Measurements from ENCODE around the gene CYP17A1.
"Not testable (repeated sequence)": the region's sequence is repeated elsewhere in the genome, so short reads cannot be mapped to it uniquely, and the experiment has no call there.

CYP17A1 gene

DNA sequence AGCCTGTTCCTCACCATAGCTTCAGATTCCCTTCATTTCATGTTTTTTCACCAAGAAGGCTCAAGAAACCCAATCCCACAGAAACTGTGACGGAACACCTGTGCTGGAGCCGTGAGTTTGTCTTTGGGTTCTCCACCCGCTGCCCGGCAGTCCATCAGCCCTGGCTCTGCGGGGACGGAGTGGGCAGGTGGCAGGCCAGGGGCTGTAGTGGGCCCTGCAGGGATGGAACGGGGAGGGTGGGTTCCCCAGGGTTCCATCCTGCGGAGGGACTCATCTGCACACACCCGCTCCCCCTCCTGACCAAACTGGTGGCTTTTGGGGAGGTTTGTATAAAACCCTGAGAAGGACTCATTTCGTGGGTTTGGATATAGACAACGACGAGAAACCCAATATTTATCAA lies 15.0 kb downstream of the CYP17A1 start:
- DNase-seq (ENCODE audit: insufficient read length, low spot score) (no peak), FAIRE-seq (no peak)
- no peak for TF ChIP-seq POLR2A (IDR thresholded peaks at IDR 0.05; ENCODE audit: low read depth, low read length)

GRCh38 chr10:102820008-102820407 lies 17.2 kb downstream of the CYP17A1 start:
- not testable (repeated sequence) for FAIRE-seq; DNase-seq (ENCODE audit: insufficient read length, low spot score)

DNA sequence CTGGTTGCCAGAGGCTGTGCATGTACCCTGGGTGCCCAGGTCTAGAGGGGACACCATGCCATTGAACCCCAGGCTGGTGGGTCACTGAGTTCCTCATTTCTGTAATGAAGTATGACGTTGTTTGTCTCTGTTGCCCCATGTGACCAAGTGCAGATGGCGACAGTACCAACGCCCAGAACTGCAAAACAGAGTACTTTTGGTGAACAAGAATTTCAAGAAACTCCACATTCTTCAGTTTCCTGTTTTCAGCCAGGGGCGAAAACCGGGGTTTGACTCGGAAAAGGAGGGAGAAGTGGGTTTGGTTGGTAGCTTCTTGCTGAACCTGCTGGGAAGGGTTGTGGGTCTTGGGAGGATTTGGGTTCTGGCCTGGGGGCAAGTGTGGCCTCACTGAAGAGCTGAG lies 18.2 kb downstream of the CYP17A1 start:
- FAIRE-seq (no peak), DNase-seq (ENCODE audit: insufficient read length, low spot score) (no peak)
- no peak for TF ChIP-seq POLR2A (IDR thresholded peaks at IDR 0.05; ENCODE audit: low read depth, low read length)

GRCh38 chr10:102817175-102817574 lies 20.0 kb downstream of the CYP17A1 start:
- DNase-seq (ENCODE audit: insufficient read length, low spot score) (no peak), FAIRE-seq (no peak)
- no peak for TF ChIP-seq POLR2A (IDR thresholded peaks at IDR 0.05; ENCODE audit: low read depth, low read length)

DNA sequence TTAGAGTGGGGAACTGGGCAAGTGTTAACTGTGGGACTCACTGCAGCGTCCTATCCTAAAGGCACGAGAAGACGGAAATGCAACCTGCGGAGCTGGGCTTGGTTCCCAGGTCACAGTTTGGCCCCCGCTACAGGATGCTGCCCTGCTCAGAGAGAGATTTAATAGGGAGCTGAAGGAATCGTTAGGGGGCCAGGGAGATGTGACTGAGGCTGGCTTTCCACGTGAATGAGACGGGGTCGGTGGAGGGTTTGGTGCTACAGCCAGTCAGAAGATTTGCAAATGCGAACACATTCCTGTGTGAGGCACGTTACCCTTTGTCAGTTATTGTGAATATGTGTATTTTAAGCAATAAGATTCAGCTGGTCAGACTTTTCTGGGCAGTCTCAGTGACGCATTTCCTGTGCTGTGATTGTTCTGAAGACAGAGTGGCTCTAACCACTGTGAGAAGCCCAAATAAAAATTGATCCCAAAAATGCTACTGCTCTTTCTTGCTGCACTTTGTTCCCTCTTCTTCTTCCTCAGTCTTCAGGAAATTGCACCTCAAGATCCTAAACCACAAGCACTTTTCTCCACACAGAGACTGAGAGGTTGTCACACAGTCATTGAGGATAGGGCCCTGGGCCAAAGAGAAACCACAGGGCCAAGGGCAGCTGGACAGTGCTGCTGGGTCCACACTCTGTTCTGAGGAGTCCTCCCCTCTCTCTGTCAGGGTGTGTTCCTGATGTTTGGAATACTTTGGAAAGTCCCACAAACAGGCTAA lies 21.2 kb downstream of the CYP17A1 start:
- DNase-seq (ENCODE audit: insufficient read length, low spot score) (peak; percentile 21), FAIRE-seq (no peak)

GRCh38 chr10:102814873-102815661 lies 22.1 kb downstream of the CYP17A1 start:
- DNase-seq (ENCODE audit: insufficient read length, low spot score) (no peak), FAIRE-seq (no peak)
- no peak for TF ChIP-seq POLR2A (IDR thresholded peaks at IDR 0.05; ENCODE audit: low read depth, low read length)

More for the DNA sequence above, 21.2 kb downstream of the CYP17A1 start:
- no peak for TF ChIP-seq POLR2A (IDR thresholded peaks at IDR 0.05; ENCODE audit: low read depth, low read length)

- no peak for FAIRE-seq
- TF ChIP-seq POLR2A (IDR thresholded peaks at IDR 0.05; ENCODE audit: low read depth, low read length): no peak
- no peak for DNase-seq (ENCODE audit: insufficient read length, low spot score)
These were observed 22.8 kb downstream of the CYP17A1 start for GRCh38 chr10:102814453-102814871.

DNA sequence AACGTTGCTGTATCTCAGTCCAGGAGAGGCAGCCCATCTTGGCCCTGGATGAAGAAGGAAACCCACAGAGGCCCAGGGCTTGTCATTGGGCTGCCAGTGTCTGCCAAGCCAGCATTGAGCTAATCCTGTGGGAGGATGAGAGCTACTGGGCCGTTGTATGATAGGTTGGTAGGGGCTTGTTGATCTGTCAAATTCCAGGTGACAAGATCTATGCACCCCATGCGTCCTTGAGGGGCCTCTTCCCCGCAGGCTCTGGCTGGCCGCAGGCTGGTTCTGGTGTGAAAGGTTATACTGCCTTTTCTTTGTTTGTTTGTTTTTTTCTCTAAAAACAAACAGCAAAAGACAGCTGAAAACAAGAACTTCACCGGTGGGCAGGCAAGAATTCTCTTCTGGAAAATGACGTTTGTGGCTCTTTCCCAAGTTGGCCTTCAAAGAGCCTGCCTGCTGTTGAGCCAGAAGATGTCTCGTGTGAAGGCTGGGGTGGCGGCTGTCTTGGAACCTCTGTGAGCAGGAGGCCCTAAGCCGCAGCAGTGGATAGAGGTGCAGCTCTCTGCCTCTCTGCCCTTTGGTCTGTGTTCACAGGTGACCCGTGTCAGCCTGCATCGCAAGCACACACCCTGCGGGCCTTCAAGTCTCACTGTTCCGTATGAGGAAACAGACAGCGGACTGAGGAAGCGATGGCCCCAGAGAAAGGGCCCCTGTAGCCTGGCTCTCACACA lies 23.3 kb downstream of the CYP17A1 start:
- FAIRE-seq (no peak), DNase-seq (ENCODE audit: insufficient read length, low spot score) (no peak)
- no peak for TF ChIP-seq POLR2A (IDR thresholded peaks at IDR 0.05; ENCODE audit: low read depth, low read length)

GRCh38 chr10:102813017-102813541 lies 24.1 kb downstream of the CYP17A1 start:
- FAIRE-seq (no peak), DNase-seq (ENCODE audit: insufficient read length, low spot score) (no peak)
- no peak for TF ChIP-seq POLR2A (IDR thresholded peaks at IDR 0.05; ENCODE audit: low read depth, low read length)

- DNase-seq (ENCODE audit: insufficient read length, low spot score) (no peak), FAIRE-seq (no peak)
These were observed 24.9 kb downstream of the CYP17A1 start for GRCh38 chr10:102812231-102812876.

DNA sequence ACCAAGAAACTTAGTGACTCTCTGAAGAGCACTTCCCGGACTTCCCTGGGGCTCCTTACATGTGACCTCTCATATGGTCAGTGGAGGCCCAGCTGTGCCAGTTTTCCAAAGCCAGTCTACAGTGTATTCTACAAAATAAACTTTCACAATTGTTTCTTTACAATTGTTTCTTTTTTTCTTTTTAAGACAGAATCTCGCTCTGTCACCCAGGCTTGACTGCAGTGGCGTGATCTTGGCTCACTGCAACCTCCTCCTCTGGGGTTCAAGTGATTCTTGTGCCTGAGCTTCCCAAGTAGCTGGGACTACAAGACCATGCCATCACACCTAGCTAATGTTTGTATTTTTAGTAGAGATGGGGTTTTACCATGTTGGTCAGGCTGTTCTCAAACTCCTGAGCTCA lies 25.9 kb downstream of the CYP17A1 start:
- no peak for TF ChIP-seq POLR2A (IDR thresholded peaks at IDR 0.05; ENCODE audit: low read depth, low read length)

More at GRCh38 chr10:102812231-102812876, 24.9 kb downstream of the CYP17A1 start:
- no peak for TF ChIP-seq POLR2A (IDR thresholded peaks at IDR 0.05; ENCODE audit: low read depth, low read length)

GRCh38 chr10:102808380-102808779 lies 28.8 kb downstream of the CYP17A1 start:
- FAIRE-seq (no peak), DNase-seq (ENCODE audit: insufficient read length, low spot score) (no peak)
- TF ChIP-seq POLR2A (IDR thresholded peaks at IDR 0.05; ENCODE audit: low read depth, low read length): no peak

More for the DNA sequence above, 25.9 kb downstream of the CYP17A1 start:
- no peak for FAIRE-seq
- no peak for DNase-seq (ENCODE audit: insufficient read length, low spot score)

DNA sequence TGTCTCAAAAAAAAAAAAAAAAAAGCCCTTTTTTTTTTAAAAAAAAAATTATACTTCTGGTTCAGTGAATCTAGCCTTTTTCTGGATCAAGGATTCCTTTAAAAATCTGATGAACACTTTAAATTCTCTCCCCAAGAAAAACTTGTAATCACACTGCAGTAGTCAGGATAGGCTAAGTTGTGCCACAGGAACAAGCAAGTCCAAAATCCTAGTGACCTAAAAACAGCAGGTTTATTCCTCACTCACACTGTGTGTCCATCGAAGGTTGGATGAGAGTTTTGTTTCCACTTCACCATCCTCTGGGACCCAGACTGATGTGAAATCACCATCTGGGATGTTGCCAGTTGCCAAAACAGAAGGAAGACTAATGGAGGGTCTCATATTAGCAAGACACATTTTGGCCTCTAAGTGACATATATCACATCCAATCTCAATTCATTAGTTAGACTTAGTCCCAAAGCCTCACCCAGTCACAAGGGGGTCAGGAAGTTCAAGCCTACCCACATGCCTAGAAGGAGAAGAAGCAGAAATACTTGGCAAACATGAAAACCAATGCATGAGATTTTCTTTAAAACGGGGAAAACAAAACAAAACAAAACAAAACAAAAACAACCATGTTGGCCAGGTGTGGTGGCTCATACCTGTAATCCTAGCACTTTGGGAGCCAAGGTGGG lies 32.7 kb downstream of the CYP17A1 start:
- DNase-seq (ENCODE audit: insufficient read length, low spot score): no peak
- TF ChIP-seq POLR2A (IDR thresholded peaks at IDR 0.05; ENCODE audit: low read depth, low read length): no peak
- FAIRE-seq: no peak
